A204.1 (cell line): ENCODE data around the gene DIMT1.
A peak's percentile ranks its signal among the peaks of the same experiment; 100 is the strongest.

Source experiments
- FAIRE-seq: peaks from 2 replicates; lab custom pipeline; 2012; peaks lifted over from hg19 to GRCh38; lab: Jason Lieb, UNC

Gene DIMT1

GRCh38 chr5:62403411-62404250 is at the start of gene DIMT1:
Gene DIMT1 (minus strand): TSS chr5:62403905. CDS start chr5:62403772, 133 bp downstream.
- FAIRE-seq, result peak; percentile 98

- FAIRE-seq, result no peak
Observed at GRCh38 chr5:62450259-62450658, 46.6 kb upstream of the DIMT1 start.

DNA sequence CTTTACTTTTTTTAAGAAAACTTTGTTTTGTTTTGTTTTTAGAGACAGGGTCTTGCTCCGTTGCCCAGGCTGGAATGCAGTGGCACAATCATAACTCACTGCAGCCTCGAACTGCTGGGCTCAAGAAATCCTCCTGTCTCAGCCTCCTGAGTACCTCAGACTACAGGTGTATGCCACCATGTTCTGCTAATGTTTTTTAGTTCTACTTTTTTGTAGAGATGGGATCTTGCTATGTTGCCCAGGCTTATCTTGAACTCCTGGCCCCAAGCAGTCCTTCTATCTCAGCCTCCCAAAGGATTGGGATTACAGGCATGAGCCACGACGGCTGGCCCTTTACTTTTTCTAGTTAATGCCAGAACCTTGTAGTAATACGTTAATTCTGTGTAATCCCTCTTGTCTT is 44.8 kb upstream of the DIMT1 start:
- FAIRE-seq, result no peak

- no peak for FAIRE-seq
Observed at GRCh38 chr5:62432621-62433064, 28.9 kb upstream of the DIMT1 start.

GRCh38 chr5:62431735-62432620 is 28.3 kb upstream of the DIMT1 start:
- FAIRE-seq, result no peak

GRCh38 chr5:62424763-62425162 is 21.1 kb upstream of the DIMT1 start:
- no peak for FAIRE-seq

DNA sequence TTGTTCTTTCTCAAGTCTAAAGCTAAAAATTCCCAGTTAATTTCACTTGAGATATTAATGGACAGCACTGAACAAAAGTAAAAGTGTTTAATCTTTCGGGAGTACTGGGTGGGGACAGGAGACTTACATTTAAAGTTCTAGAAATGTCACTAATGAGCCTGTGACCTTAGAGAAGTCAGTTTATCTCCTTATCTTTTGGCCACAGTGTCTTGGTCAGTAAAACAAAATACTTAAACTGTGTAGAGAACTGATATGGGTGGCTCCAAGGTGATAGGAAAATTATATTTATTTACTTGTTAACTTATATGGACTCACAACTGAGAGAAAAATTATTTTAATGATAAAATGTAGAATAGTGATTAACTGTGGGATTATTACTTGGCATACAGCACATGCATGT is 17.7 kb upstream of the DIMT1 start:
- FAIRE-seq, result no peak

DNA sequence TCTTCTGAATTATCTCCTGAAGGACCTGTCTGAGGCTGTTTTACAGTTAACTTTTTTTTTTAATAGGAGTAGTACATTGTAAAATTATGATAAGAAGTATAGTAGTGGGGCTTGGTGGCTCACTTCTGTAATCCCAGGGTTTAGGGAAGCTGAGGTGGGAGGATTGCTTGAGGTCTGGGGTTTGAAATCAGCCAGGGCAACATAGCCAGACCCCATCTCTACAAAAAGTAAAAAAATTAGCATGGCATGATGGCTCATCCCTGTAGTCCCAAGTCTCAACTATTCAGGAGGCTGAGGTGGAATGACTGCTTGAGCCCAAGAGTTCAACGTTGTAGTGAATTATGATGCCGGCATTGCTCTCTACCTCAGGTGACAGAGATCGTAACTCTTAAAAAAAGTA is 15.9 kb upstream of the DIMT1 start:
- no peak for FAIRE-seq

DNA sequence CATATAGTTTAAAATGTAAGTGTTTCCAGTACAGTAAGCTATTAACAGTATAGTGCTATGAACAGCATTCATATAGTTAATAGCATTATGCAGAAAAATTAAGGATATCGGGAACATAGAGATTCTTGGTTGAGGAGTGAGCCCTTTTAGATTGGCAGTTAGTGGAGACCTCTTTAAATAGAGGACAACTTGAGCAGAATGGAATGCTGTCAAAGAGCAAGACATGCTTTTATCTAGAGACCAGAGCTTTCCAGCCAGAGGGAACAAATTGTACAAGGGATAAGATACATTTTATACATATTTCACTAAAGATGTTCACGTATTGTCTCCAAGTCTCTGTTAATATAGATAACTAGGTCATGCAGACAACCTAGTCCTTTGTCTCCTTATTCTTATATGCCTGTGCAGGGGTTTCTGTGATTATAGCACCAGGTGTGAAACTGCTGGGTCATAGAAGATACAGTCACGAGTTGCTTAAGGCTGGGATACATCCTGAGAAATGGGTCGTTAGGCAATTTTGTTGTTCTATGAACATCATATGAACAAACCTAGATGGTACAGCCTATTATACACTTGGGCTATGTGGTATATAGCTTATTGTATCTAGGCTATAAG is 14.9 kb upstream of the DIMT1 start:
- FAIRE-seq, result no peak

DNA sequence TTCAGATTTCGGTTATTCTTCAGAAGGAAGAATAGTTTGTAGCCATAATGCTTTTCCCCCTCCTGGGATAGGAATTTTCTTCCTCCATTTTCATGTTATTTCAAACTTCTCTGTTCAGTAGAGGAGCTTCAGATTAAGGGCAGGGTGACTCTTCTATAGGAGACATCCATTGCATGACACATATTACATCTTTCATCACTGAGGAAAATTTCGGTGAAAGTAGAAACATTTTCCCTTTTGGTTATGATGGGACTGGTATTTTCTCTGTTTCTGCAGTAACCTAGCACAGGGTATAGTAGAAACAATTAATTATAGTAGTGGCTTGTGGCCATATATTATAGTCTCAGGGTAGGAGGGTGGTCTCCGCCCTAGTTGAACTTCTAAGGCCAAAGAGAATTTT is 10.0 kb upstream of the DIMT1 start:
- no peak for FAIRE-seq

DNA sequence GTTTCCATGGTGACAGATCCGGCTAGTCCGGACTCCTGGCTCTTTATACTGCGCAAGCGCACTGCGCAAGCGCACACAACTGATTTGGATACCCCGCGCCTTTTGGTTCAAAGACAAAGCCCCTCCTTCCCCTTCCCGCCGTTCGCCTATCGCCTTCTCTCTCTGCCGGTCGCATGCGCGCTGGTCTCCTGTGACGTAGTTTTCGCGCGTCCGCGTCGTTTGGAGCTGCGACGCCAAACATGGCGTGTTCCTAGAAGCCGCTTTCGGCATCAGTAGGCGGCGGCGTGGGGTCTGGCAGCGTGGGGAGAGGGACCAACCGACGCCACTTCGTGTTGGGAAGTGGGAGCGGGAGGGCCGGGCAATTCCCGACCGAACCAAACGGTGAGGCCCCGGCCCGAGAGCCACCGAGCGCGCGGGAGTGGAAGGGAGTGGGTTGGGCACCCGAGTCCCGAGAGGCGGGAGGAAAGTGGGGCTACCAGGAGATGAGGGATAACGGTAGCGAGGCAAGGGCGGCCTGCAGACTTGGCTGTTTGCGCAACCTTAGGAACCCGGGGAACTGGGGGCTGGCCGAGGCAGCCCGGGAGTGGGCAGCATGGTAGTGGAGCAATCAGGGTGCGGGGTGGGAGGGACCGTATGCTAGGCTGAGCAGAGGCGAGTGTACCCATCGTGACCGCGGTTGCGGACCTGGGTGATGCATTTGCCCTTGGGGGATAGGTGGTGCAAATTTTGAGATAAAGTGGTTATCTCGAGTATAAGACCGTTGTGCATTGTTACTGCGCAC is 9.0 kb upstream of the DIMT1 start, which contains the start of gene IPO11:
Gene IPO11 (plus strand): TSS at position 215 of the 781 bp plus-strand sequence. CDS start 24,517 bp downstream, outside the sequence.
- peak; percentile 99 for FAIRE-seq

- FAIRE-seq, result no peak
Observed at GRCh38 chr5:62395210-62395950, 8.3 kb downstream of the DIMT1 start.

DNA sequence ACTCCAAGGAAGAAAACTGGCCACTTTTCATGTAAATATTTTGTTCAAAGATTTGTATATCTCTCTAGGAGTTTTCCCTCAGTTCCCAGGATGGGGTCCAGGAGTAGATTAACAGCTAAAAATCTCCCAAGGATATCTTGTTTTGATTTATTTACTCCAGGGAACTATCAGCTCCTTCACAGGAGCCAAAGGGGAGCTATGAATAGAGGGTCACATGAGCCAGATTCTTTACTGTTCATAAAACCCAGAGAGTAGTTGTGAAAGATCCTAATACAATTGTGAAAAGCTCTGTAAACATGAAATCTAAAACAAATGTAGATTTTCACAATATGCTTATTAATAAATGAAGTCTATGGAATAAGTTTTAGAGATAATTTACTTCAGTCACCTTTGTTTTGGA is 16.9 kb downstream of the DIMT1 start:
- FAIRE-seq, result no peak

GRCh38 chr5:62385816-62386400 is 17.8 kb downstream of the DIMT1 start:
- FAIRE-seq, result no peak

- no peak for FAIRE-seq
Observed at GRCh38 chr5:62385131-62385530, 18.6 kb downstream of the DIMT1 start.

- FAIRE-seq, result no peak
Observed at GRCh38 chr5:62376064-62376463, 27.6 kb downstream of the DIMT1 start.

GRCh38 chr5:62375627-62376026 is 28.1 kb downstream of the DIMT1 start:
- no peak for FAIRE-seq

DNA sequence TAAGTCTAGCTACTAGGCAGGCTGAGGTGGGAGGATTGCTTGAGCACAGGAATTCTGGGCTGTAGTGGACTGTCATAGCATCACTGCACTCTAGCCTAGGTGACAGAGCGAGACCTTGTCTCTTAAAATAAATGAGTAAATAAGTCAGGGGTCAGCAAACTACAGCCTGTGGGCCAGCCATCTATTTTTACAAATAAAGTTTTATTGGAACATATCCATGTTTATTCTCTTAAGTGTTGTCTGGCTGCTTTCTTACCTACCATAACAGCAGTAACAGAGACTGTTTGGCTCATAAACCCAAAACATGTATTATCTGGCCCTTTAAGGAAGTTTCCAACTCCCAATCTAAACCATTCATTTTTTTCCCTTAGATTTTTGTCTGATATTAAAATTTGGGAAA is 29.6 kb downstream of the DIMT1 start:
- no peak for FAIRE-seq

DNA sequence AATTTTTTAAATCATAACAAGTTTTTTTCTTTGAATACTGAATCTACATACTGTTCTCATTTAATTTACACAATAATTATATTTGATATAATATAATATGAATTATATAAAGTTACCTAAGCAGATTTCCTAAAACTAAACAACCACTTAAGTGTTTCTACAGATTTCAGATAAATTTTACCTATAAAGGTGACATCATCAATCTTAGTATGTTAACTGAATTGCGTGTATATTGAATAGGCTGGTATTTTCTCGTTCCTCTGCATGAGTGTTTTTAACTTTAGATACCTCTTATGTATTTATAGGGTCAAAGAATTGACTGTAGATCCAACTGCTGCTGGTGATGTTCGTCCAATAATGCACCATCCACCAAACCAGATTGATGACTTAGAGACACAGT is 30.3 kb downstream of the DIMT1 start:
- FAIRE-seq, result no peak

GRCh38 chr5:62372600-62372999 is 31.1 kb downstream of the DIMT1 start:
- no peak for FAIRE-seq

- peak; percentile 44 for FAIRE-seq
Observed at GRCh38 chr5:62371409-62371808, 32.3 kb downstream of the DIMT1 start.
